Kidney epithelial cell (primary cell): ENCODE measurements around the gene C11orf68. TPM values are rescaled to one million over a fixed set of nuclear protein-coding genes. Genes with fewer than 3 reads are reported as not detected.

Experiments used
- DNase-seq: peaks from one replicate; pipeline ENCODE4 v3.0.0-alpha.2; 2010; ENCODE audit warnings: low read depth
- H3K27me3 ChIP-seq: 2 replicates; pipeline ENCODE4 v1.6.0; 2011; ENCODE audit warnings: low read length; ENCODE audit not compliant: control insufficient read depth, insufficient read depth
- H3K36me3 ChIP-seq: 2 replicates; pipeline ENCODE4 v1.5.1; 2011; ENCODE audit warnings: low read length; ENCODE audit not compliant: control insufficient read depth, insufficient read depth
- H3K4me3 ChIP-seq: 2 replicates; pipeline ENCODE4 v1.5.1; 2011; ENCODE audit warnings: low read depth, mild to moderate bottlenecking, control low read depth, low read length
- total RNA-seq: library from RNA; depleted of rRNA; stranded (reverse); fragments of >200 nt; gene quantifications from 2 replicates; pipeline ENCODE4 v1.2.3, GENCODE V29; 2015
- TF ChIP-seq, protein P1 (sequence below): IDR thresholded peaks from 2 replicates; pipeline ENCODE4 v1.5.1; 2011; ENCODE audit warnings: mild to moderate bottlenecking, moderate library complexity, low read length, control low read depth, inconsistent platforms; ENCODE audit not compliant: insufficient read depth, poor library complexity, severe bottlenecking

C11orf68 gene
- total RNA-seq, 1 donor from 2014 or later, result 19.7 TPM

DNA sequence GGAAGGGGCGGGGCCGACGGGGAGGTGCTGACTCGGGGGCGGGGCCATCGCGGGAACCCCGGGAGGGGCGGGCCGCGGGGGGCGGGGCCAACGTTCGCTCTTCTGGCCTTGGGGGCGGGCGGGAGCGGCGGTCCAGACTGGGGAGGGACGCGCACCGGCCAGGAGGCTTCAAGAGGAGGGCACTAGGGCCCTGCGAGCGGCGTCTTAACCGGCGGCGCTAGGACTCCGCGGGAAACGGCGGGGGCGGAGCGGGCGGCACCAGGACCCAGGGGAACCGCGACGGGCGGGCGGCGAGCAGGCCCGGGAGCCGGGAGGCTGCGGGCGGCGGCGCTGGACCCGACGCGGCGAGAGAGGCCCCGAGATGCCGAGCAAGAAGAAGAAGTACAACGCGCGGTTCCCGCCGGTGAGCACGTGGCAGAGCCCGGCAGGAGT, 295 bp upstream of the C11orf68 start, which contains the start of gene DRAP1:
TSS of gene DRAP1 (plus strand) at position 286 of the 432 bp plus-strand sequence. CDS start at position 362, 76 bp downstream.
- peak; percentile 84 for DNase-seq
- TF ChIP-seq, protein P1, sequence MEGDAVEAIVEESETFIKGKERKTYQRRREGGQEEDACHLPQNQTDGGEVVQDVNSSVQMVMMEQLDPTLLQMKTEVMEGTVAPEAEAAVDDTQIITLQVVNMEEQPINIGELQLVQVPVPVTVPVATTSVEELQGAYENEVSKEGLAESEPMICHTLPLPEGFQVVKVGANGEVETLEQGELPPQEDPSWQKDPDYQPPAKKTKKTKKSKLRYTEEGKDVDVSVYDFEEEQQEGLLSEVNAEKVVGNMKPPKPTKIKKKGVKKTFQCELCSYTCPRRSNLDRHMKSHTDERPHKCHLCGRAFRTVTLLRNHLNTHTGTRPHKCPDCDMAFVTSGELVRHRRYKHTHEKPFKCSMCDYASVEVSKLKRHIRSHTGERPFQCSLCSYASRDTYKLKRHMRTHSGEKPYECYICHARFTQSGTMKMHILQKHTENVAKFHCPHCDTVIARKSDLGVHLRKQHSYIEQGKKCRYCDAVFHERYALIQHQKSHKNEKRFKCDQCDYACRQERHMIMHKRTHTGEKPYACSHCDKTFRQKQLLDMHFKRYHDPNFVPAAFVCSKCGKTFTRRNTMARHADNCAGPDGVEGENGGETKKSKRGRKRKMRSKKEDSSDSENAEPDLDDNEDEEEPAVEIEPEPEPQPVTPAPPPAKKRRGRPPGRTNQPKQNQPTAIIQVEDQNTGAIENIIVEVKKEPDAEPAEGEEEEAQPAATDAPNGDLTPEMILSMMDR, result no peak
- H3K36me3 ChIP-seq, result no peaks in the 10 kb centered on the region
- H3K27me3 ChIP-seq, result no peaks in the 10 kb centered on the region
- peak within 1 kb of the TSS; percentile 88 for H3K4me3 ChIP-seq

DNA sequence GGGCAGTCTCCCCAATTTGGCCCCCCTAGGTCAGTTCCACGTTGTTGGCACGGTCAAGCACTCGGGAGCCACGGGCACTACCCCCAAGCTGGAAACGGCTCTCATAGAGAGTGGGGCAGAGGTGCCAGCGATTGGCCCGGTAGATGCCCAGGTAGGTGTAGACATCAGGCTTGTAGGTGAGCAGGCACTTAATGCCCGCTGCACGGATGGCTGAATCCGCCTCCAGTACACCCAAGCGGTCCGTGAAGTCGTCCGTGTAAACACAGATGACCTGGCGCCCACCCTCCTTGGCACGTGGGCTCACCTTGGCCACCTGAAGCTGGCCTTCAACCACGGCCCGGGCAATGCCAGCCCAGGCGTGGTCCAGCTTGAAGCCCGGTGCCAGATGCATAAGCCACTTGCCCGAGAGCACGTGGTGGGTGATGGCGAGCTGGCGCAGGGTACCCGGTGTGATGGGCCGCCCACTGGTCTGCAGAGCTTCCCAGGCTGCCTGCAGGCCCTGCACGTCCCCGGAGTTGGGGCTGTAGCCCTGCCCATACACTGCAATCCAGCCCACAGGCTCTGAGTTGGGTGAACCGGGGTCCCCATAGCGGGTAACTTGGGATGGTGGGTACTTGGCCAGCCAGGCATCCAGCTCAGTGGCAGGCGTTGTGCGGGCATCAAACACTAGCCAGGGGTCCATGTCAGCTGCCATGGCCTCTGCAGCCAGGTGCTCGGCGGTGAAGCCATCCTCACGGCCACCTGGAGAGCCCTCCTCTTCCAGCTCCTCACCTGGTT, 1.2 kb downstream of the C11orf68 start:
- no peak for DNase-seq
- Histone ChIP-seq H3K27me3 (no peaks in the 10 kb centered on the region), H3K4me3 (peak overlapping the region; percentile 79), H3K36me3 (no peaks in the 10 kb centered on the region)
- TF ChIP-seq, protein P1, result no peak

DNA sequence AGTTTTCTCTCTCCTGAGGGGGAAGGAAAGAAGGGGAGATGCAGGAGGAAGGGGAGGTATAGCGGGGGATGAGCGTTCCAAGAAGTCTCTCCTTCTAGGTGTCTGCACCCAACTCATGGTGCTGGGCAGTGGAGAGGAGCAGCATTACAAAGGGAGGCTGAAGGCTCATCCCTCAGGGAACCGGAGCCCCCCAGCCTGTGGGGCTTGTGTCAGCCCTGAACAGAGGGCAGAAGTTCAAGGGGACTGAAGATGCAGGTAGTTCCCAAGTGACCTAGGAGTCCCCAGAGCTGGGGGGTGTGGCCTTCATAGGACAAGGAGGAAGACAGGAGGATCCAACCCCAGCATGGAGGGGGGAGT, 1.8 kb downstream of the C11orf68 start:
- H3K4me3 ChIP-seq, result no peak overlapping the region
- TF ChIP-seq, protein P1, result no peak
- no peak for DNase-seq

DNA sequence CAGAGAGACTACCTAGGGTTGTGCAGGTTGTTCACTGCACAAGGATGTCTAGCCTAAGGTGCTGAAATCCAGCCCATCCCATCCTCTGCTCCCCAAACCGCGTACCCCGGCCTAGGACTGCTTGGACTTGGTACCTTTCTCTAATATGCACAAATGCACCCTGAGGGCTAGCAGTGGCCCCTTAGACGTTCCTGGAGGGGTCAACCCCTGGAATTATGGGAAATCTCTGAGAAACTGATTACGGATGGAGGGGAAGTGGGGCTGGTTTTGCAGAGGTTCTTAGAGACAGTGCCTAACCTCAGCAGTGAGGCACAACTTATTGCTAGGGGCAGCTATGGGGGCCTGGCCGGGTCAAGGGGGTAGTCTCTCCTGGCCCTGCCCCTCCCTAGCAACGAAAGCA, 2.5 kb downstream of the C11orf68 start:
- TF ChIP-seq, protein P1, result no peak
- DNase-seq, result no peak
- Histone ChIP-seq H3K36me3 (no peaks in the 10 kb centered on the region), H3K27me3 (no peaks in the 10 kb centered on the region), H3K4me3 (no peak overlapping the region)

More for the DNA sequence above, 1.8 kb downstream of the C11orf68 start:
- H3K36me3 ChIP-seq, result no peaks in the 10 kb centered on the region
- H3K27me3 ChIP-seq, result no peaks in the 10 kb centered on the region

DNA sequence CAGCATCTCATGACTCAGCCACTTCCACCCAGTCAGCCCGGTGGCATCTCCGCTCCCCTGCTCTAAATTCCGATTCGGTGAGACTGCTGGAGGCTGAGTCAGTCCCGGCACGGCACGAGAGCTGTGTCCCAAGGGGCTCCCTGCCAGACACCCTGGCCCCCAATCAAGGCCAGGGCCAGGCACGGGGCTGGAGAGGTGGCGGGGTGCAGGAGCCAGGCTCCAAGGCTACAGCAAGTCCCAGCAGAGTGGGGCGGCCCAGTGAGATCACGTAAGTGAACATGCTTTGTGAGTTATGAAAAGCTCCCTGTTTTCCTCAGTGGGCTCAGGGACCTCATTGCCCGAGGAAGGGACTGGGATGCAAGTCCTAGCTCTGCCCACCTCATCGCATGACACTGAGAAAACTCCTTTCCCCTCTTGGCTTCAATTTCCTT, 3.0 kb downstream of the C11orf68 start:
- H3K27me3 ChIP-seq, result no peaks in the 10 kb centered on the region
- TF ChIP-seq, protein P1, result no peak
- H3K4me3 ChIP-seq, result no peak overlapping the region
- H3K36me3 ChIP-seq, result no peaks in the 10 kb centered on the region
- DNase-seq, result peak; percentile 93
